22Rv1 (cell line): ENCODE data around the gene TMEM31.

Experiments
- H3K27ac ChIP-seq: fragments of 450-650 bp; 2 replicates; pipeline ENCODE4 v1.5.1; 2017
- CTCF ChIP-seq: fragments of 450-650 bp; IDR thresholded peaks from 2 replicates; pipeline ENCODE4 v1.5.1; 2017; ENCODE audit warnings: mild to moderate bottlenecking
- ZFX ChIP-seq: fragments of 450-650 bp; IDR thresholded peaks from 2 replicates; pipeline ENCODE4 v1.6.1; 2017; ENCODE audit warnings: antibody characterized with exemption, borderline replicate concordance

TMEM31 gene

GRCh38 chrX:103727115-103727514 is 16.4 kb downstream of the TMEM31 start:
- H3K27ac ChIP-seq, result no peak overlapping the region
- TF ChIP-seq ZFX (no peak), CTCF (no peak)

GRCh38 chrX:103729015-103729414 is 18.3 kb downstream of the TMEM31 start:
- TF ChIP-seq ZFX (no peak), CTCF (no peak)
- H3K27ac ChIP-seq, result no peak overlapping the region

GRCh38 chrX:103730147-103730795 is 19.6 kb downstream of the TMEM31 start:
- no peak overlapping the region for H3K27ac ChIP-seq
- TF ChIP-seq ZFX (no peak), CTCF (no peak)

- no peak overlapping the region for H3K27ac ChIP-seq
- TF ChIP-seq CTCF, result no peak
- TF ChIP-seq ZFX, result no peak
Observed at GRCh38 chrX:103730796-103731493, 20.2 kb downstream of the TMEM31 start.

- TF ChIP-seq ZFX (no peak), CTCF (no peak)
- no peak overlapping the region for H3K27ac ChIP-seq
Observed at GRCh38 chrX:103733017-103733416, 22.3 kb downstream of the TMEM31 start.

GRCh38 chrX:103734125-103734760 is 23.5 kb downstream of the TMEM31 start:
- TF ChIP-seq CTCF (no peak), ZFX (no peak)
- no peak overlapping the region for H3K27ac ChIP-seq

GRCh38 chrX:103737696-103738095 is 27.0 kb downstream of the TMEM31 start:
- H3K27ac ChIP-seq, result no peak overlapping the region
- TF ChIP-seq CTCF (no peak), ZFX (no peak)
